HCT116 (cell line): ENCODE results near the gene SPATA22.

Experiments
- EZH2 ChIP-seq: fragments of 200-600 bp; sonication (generic); IDR thresholded peaks from 2 replicates; pipeline ENCODE4 v1.6.1; 2017; ENCODE audit warnings: antibody characterized with exemption, mixed run types
- FOSL1 ChIP-seq: IDR thresholded peaks from 2 replicates; pipeline ENCODE4 v1.6.1; 2012; ENCODE audit warnings: low read depth
- POLR2A ChIP-seq: IDR thresholded peaks from 2 replicates; pipeline ENCODE4 v1.7.0; 2011; ENCODE audit warnings: borderline replicate concordance; ENCODE audit not compliant: insufficient read depth, insufficient read length; ENCODE audit errors: extremely low read depth
- ZNF274 ChIP-seq: fragments of 200-500 bp; sonication (Bioruptor generic); IDR thresholded peaks from 2 replicates; pipeline ENCODE4 v1.6.1; 2014; ENCODE audit warnings: mild to moderate bottlenecking, low read depth, low read length, inconsistent platforms
- TF ChIP-seq, protein P1 (sequence below), 3 experiments: fragments of 200-600 bp in 1 of 3; sonication (generic) in 1 of 3; IDR thresholded peaks in 2 of 3; conservative IDR thresholded peaks in 1 of 3; 2 replicates each; pipeline ENCODE4 v1.5.1; 2012 to 2017; ENCODE audit warnings: low read depth in 2 of 3, low read length in 2 of 3, antibody characterized with exemption in 1 of 3, borderline replicate concordance in 1 of 3, control low read depth in 1 of 3, mild to moderate bottlenecking in 1 of 3, mixed read lengths in 1 of 3, mixed run types in 1 of 3, moderate library complexity in 1 of 3; ENCODE audit not compliant: insufficient read depth in 1 of 3

DNA sequence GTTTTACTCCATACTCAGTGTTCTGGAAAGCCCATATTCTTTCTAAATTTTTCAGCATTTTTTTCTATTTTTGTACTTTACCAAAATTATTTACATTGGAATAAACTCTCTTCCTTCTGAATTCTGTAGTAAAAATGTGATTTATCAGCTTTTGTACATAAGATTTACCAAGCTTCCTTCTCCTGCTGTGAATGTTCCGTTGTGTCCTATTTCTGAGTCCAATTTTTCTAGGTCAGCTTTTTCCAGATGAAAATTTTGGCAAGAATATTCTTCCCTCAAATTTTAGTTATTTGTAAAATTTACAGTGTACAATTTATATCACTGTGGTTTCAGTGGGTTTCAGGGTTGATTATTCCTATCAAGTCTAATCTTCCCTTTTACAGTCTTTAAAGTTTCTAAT lies 31.7 kb upstream of the SPATA22 start:
- TF ChIP-seq, protein P1, sequence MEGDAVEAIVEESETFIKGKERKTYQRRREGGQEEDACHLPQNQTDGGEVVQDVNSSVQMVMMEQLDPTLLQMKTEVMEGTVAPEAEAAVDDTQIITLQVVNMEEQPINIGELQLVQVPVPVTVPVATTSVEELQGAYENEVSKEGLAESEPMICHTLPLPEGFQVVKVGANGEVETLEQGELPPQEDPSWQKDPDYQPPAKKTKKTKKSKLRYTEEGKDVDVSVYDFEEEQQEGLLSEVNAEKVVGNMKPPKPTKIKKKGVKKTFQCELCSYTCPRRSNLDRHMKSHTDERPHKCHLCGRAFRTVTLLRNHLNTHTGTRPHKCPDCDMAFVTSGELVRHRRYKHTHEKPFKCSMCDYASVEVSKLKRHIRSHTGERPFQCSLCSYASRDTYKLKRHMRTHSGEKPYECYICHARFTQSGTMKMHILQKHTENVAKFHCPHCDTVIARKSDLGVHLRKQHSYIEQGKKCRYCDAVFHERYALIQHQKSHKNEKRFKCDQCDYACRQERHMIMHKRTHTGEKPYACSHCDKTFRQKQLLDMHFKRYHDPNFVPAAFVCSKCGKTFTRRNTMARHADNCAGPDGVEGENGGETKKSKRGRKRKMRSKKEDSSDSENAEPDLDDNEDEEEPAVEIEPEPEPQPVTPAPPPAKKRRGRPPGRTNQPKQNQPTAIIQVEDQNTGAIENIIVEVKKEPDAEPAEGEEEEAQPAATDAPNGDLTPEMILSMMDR (IDR thresholded peaks at IDR 0.05 in 2 of 3, conservative IDR thresholded peaks at IDR 0.05 in 1 of 3; ENCODE audit: borderline replicate concordance in 1 of 3, insufficient read depth in 1 of 3, low read depth in 2 of 3, low read length in 2 of 3), result no peak
- TF ChIP-seq FOSL1, result no peak
- no peak for TF ChIP-seq ZNF274
- no peak for TF ChIP-seq POLR2A
- TF ChIP-seq EZH2, result no peak
